SK-N-SH (cell line): Measurements from ENCODE around the gene ASB11.

Experiments
- CHD2 ChIP-seq: fragments of 150-350 bp; IDR thresholded peaks from 2 replicates; pipeline ENCODE4 v1.6.1; 2018; ENCODE audit warnings: low read length; ENCODE audit not compliant: partially characterized antibody
- CTCF ChIP-seq: fragments of 200-600 bp; sonication (generic); IDR thresholded peaks from 2 replicates; pipeline ENCODE4 v1.6.1; 2017; ENCODE audit warnings: antibody characterized with exemption, mild to moderate bottlenecking, moderate library complexity

- TF ChIP-seq CHD2: no peak
- TF ChIP-seq CTCF: no peak
These were observed 968 bp downstream of the ASB11 start for GRCh38 chrX:15314472-15314871.
